A673 (cell line): ENCODE data around the gene SLC66A3. TPM values are rescaled to one million over a fixed set of nuclear protein-coding genes. Genes with fewer than 3 reads are reported as not detected.

Experiments
- BruUV-seq: library from RNA; stranded (reverse); fragments of 400-500 nt; replicated peaks from 2 replicates; lab custom pipeline; 2021; lab: Mats Ljungman, UMichigan
- CTCF ChIA-PET: fragments of 300-600 bp; sonication (Branson Sonifier 250); formaldehyde crosslinking; loops from one replicate; lab custom pipeline; 2022; ENCODE audit warnings: antibody characterized with exemption; lab: Charles Lee
- POLR2A ChIA-PET: fragments of 300-600 bp; sonication (Branson Sonifier 250); formaldehyde crosslinking; loops from one replicate; lab custom pipeline; 2022; ENCODE audit warnings: antibody characterized with exemption; ENCODE audit not compliant: low non-redundant PET; lab: Charles Lee
- DNase-seq: peaks from one replicate; pipeline ENCODE4 v3.0.0-alpha.2; 2015; ENCODE audit warnings: low spot score
- H3K27ac ChIP-seq: fragments of 200-600 bp; sonication (generic); 2 replicates; pipeline ENCODE4 v1.5.1; 2016; ENCODE audit warnings: mixed run types, low read depth, mild to moderate bottlenecking, mixed read lengths, antibody characterized with exemption, low read length; ENCODE audit not compliant: poor library complexity, severe bottlenecking
- H3K27me3 ChIP-seq: fragments of 200-600 bp; sonication (generic); replicated peaks from 2 replicates; pipeline ENCODE4 v1.6.1; 2017; ENCODE audit warnings: mixed run types, low read depth, mild to moderate bottlenecking, mixed read lengths, antibody characterized with exemption, low read length; ENCODE audit not compliant: insufficient read depth, poor library complexity
- H3K36me3 ChIP-seq: fragments of 200-600 bp; sonication (generic); 2 replicates; pipeline ENCODE4 v1.6.1; 2016; ENCODE audit warnings: mixed run types, mild to moderate bottlenecking, mixed read lengths, antibody characterized with exemption, low read length; ENCODE audit not compliant: insufficient read depth, poor library complexity, severe bottlenecking
- H3K4me1 ChIP-seq: fragments of 200-600 bp; sonication (generic); 2 replicates; pipeline ENCODE4 v1.6.1; 2017; ENCODE audit warnings: mixed run types, mild to moderate bottlenecking, mixed read lengths, antibody characterized with exemption, low read length; ENCODE audit not compliant: insufficient read depth, poor library complexity, severe bottlenecking
- H3K4me3 ChIP-seq: fragments of 200-600 bp; sonication (generic); 2 replicates; pipeline ENCODE4 v1.5.1; 2016; ENCODE audit warnings: low read depth, mixed run types, mild to moderate bottlenecking, mixed read lengths, low read length; ENCODE audit not compliant: poor library complexity, severe bottlenecking
- H3K9me3 ChIP-seq: fragments of 200-600 bp; sonication (generic); 2 replicates; pipeline ENCODE4 v1.6.1; 2016; ENCODE audit warnings: mixed run types, low read depth, mild to moderate bottlenecking, mixed read lengths, antibody characterized with exemption, low read length; ENCODE audit not compliant: poor library complexity, severe bottlenecking
- EZH2 ChIP-seq: fragments of 200-600 bp; sonication (generic); IDR thresholded peaks from 2 replicates; pipeline ENCODE4 v1.6.1; 2017; ENCODE audit warnings: borderline replicate concordance, low read depth, mild to moderate bottlenecking, mixed read lengths, antibody characterized with exemption, low read length; ENCODE audit not compliant: poor library complexity, severe bottlenecking
- intact Hi-C: fragments of 100-400 bp; cut with micrococcal nuclease; formaldehyde crosslinking; loops from one replicate; pipeline ENCODE4 v1.10.0; 2022; ENCODE audit not compliant: unreplicated experiment
- total RNA-seq: library from RNA; stranded (reverse); gene quantifications from 2 replicates; pipeline ENCODE4 v1.2.3, GENCODE V29; 2021
- TF ChIP-seq, protein P1 (sequence below): fragments of 300-800, 200-600 bp; sonication (generic); conservative IDR thresholded peaks from 2 replicates; pipeline ENCODE4 v1.5.1; 2017; ENCODE audit warnings: low read depth, mild to moderate bottlenecking, antibody characterized with exemption, low read length, moderate library complexity, mixed read lengths

The SLC66A3 gene
- total RNA-seq, 1 experiment from 2014 or later, result 2.7 TPM

DNA sequence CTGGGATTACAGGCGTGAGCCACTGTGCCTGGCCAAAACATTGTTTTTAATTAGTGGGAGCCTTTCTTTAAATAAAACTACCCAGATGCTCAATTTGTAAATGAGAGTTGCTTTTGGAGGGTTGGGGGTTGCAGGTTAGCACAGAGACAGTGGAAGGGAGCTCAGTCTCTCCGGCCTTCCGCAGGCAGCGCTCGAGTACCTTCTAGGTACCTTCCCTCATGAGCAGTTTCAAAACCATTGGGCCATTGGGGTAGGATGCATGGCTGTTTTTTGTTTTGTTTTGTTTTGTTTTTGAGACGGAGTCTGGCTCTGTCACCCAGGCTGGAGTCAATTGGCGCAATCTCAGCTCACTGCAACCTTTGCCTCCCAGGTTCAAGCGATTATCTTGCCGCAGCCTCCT, 19.0 kb downstream of the SLC66A3 start:
- DNase-seq, result no peak
- Histone ChIP-seq H3K27ac (no peak overlapping the region), H3K27me3 (no peaks in the 10 kb centered on the region), H3K36me3 (no peaks in the 10 kb centered on the region), H3K4me1 (no peaks in the 10 kb centered on the region), H3K4me3 (no peak overlapping the region), H3K9me3 (no peaks in the 10 kb centered on the region)
- TF ChIP-seq EZH2, result no peak
- TF ChIP-seq, protein P1, sequence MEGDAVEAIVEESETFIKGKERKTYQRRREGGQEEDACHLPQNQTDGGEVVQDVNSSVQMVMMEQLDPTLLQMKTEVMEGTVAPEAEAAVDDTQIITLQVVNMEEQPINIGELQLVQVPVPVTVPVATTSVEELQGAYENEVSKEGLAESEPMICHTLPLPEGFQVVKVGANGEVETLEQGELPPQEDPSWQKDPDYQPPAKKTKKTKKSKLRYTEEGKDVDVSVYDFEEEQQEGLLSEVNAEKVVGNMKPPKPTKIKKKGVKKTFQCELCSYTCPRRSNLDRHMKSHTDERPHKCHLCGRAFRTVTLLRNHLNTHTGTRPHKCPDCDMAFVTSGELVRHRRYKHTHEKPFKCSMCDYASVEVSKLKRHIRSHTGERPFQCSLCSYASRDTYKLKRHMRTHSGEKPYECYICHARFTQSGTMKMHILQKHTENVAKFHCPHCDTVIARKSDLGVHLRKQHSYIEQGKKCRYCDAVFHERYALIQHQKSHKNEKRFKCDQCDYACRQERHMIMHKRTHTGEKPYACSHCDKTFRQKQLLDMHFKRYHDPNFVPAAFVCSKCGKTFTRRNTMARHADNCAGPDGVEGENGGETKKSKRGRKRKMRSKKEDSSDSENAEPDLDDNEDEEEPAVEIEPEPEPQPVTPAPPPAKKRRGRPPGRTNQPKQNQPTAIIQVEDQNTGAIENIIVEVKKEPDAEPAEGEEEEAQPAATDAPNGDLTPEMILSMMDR, result no peak
- POLR2A ChIA-PET, result no interaction called here
- BruUV-seq, result no TSS peak
- CTCF ChIA-PET, result no interaction called here
- intact Hi-C loops, result no loop called here

DNA sequence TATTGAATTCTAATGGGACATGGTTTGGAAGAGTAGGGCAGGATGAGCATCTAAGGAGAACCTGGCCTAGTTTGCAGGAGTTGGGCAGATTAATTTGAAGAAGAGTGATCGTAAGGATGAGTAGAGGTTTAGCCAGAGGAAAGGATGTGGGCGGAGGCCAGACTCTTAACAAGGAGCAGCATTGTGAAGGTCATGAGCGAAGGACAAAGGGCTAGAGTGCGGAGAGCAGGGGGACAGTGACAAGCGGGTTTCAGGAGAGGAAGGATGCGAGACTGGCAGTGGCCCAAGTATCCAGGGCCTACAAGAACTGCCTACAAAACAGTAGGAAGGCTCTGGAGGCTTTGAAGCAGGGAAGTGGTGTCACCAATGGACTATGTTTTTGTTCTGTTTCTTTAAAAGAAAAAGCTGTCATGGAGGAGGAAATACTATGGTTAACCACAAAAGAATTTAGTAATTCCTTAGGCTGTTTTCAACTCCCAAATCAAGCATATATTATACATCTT, 20.1 kb downstream of the SLC66A3 start:
- ChIA-PET POLR2A (no interaction called here), CTCF (interaction anchor here (0.6 kb wide), 1 partner anchor 47 kb away, joined by 3 read pairs; no protein-coding TSS in a partner anchor)
- intact Hi-C loops, result no loop called here
- no peak for TF ChIP-seq EZH2
- TF ChIP-seq, protein P1, result no peak
- Histone ChIP-seq H3K27ac (no peak overlapping the region), H3K9me3 (no peaks in the 10 kb centered on the region), H3K4me3 (no peak overlapping the region), H3K36me3 (no peaks in the 10 kb centered on the region), H3K4me1 (no peaks in the 10 kb centered on the region), H3K27me3 (no peaks in the 10 kb centered on the region)
- BruUV-seq, result no TSS peak
- no peak for DNase-seq

DNA sequence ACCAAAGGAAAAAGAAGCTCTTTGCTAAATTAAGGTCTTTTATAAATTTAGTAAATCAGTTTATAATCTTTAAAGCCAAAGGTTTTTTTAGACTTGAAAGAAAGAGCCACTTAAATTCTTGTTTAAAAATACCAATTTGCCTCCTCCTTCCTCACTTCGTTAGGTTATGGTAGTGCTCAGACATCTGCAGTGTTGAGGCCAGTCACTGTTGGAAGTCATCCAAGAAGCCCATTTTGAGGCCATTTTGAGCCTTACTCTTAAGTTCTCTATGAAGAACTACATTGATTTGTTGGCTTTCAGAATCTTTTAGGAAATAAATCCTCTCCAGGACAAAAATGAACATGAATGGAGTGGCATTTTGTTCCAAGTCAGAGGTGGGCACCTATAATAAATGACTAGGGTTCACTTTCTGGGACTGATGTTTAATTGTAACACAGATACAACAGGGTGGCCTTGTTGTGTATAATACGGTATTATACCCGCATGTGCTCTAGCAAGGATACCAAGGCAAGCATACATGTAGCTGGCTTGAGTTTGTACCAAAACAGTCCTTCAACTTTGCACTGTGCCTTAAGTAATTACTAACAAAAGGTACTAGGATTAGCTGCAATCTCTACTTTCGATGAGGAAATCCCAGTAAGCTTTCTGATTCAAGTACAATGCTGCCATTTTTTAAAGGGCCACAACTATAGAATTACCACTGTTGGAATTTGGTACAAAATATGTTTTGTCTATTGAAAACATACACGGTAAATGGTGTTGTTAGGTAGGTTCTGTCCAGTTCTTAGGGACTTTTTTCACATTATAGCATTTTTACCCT, 22.8 kb downstream of the SLC66A3 start:
- CTCF ChIA-PET, result no interaction called here
- Histone ChIP-seq H3K4me1 (no peaks in the 10 kb centered on the region), H3K27me3 (no peaks in the 10 kb centered on the region), H3K9me3 (no peaks in the 10 kb centered on the region), H3K36me3 (peaks cover 15% of the 10 kb centered on the region), H3K27ac (no peak overlapping the region), H3K4me3 (no peak overlapping the region)
- intact Hi-C loops, result no loop called here
- TF ChIP-seq EZH2, result no peak
- TF ChIP-seq, protein P1, result no peak
- no peak for DNase-seq
- no TSS peak for BruUV-seq
- POLR2A ChIA-PET, result no interaction called here
